ENCODE data around the gene ZBTB8B.

DNA sequence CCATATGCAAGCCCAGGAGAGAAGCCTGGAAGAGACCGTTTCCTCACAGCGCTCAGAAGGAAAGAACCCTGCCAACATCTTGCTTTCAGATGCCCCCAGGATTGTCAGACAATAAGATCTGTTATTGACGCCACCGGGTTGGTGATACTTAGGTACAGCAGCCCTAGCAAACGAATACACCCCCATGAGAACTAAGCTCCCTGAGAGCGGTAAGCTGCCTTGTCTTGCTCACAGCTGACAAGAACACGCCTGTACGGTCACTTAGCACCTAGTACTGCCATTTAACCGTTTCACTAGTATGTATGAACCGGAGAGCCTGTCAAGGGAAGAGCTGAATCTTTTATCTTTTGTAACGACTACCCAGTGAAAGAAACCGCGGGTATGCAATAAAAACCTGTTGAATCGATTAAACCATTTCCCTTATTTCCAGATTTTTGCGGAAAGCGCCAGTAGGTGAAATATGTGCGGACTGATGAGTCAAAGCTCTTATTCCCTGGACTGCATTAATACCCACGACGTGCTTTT lies 619 bp upstream of the ZBTB8B start:
- TF ChIP-seq, protein P1, sequence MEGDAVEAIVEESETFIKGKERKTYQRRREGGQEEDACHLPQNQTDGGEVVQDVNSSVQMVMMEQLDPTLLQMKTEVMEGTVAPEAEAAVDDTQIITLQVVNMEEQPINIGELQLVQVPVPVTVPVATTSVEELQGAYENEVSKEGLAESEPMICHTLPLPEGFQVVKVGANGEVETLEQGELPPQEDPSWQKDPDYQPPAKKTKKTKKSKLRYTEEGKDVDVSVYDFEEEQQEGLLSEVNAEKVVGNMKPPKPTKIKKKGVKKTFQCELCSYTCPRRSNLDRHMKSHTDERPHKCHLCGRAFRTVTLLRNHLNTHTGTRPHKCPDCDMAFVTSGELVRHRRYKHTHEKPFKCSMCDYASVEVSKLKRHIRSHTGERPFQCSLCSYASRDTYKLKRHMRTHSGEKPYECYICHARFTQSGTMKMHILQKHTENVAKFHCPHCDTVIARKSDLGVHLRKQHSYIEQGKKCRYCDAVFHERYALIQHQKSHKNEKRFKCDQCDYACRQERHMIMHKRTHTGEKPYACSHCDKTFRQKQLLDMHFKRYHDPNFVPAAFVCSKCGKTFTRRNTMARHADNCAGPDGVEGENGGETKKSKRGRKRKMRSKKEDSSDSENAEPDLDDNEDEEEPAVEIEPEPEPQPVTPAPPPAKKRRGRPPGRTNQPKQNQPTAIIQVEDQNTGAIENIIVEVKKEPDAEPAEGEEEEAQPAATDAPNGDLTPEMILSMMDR (IDR thresholded peaks at IDR 0.05) = no peak
- no peak for TF ChIP-seq POLR2A (IDR thresholded peaks at IDR 0.05)
